GM20431 (cell line): ENCODE measurements around the gene INTU.

Source experiments
- in situ Hi-C: fragments of 300-500 bp; cut with MseI, MboI; formaldehyde crosslinking; loops from one replicate; pipeline ENCODE4 v1.15.0; 2020; ENCODE audit warnings: low sequenced_read_pairs; ENCODE audit not compliant: unreplicated experiment

The INTU gene

DNA sequence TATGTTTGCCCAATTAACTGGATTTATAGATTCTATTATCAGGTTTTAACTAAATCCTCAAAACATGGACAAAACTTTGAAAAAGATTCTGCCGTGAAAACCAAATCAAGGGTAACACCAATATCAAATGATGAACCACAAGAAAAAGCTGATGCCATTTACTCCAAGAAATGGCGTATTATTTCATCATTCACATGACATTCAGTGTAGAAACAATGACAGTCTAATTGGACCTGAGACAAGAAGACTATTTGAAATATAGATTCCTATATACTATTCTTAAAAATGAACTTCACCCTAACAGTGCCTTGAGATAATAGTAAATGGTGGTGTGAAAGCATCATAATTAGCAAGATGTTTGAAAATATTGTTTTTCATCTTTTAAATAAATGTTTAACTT is 102.2 kb downstream of the INTU start:
- in situ Hi-C loops = loop anchor here (10.0 kb wide), 1 partner anchor 130 kb away; no protein-coding TSS in a partner anchor

GRCh38 chr4:127737295-127737694 is 104.5 kb downstream of the INTU start:
- in situ Hi-C loops = loop anchor here (10.0 kb wide), 1 partner anchor 132 kb away; no protein-coding TSS in a partner anchor

DNA sequence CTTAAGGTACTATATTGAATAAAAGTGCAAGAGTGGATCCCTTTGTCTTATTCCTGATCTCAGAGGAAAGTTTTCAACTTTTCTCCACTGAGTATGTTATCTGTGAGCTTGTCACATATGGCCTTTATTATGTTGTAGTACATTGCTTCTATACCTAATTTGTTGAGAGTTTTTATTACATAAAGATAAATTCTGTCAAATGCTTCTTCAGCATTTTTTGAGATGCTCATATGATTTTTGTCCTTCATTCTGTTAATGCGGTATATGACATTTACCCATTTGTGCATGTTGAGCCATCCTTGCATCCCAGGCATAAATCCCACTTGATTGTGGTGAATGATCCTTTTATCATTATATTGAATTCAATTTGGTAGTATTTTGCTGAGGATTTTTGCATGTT is 108.5 kb downstream of the INTU start:
- in situ Hi-C loops = no loop called here

DNA sequence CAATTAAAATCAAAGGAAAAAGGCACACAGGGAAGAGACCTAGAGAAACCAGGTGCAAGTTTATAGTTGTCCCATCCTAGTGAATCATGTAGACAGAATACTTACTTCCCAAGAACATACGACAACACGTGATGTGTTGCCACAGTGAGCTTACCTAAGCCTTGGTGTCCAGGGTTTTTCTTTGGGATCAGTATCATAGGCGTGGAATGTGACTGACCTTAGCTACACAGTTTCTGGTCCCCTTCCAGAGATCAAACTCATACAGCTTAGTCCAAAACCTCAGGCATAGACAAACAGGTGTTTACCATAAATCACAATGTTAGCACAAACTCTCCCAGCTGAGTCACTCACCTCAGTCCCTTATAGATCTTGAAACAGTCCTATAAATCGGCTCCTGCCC is 115.1 kb downstream of the INTU start:
- in situ Hi-C loops = no loop called here

DNA sequence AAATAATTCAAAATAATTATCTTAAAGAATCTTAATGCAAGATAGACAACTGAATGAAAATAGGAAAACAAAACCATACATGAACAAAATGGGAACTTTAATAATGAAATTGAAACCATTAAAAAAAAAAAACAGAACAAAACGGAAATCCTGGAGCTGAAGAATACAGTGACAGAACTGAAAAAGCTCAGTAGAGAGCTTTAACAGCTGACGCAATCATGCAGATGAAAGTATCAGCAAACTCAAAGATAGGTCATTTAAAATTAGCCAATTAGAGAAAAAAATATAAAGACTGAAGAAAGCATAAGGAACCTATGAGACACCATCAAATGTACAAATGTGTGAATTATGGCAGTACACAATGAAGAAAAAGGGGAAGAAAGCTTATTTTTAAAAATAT is 116.2 kb downstream of the INTU start:
- in situ Hi-C loops = no loop called here

DNA sequence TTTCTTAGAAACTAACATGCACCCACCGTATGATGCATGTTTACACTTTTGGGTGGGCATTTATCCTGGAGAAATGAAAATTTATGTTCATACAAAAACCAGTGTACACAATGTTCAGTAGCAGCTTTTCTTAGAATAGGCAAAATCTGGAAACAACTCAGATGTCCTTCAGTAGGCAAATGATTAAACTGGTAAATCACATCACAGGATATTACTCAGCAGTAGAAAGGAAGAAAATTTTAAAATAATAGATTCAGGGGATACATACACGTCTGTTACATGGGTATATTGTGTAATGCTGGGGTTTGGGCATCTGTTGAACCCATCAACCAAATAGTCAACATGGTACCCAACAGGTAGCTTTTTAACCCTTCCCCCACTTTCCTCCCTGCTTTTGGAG is 124.1 kb downstream of the INTU start:
- in situ Hi-C loops = no loop called here

GRCh38 chr4:127759228-127759820 is 126.6 kb downstream of the INTU start:
- in situ Hi-C loops = no loop called here

- in situ Hi-C loops = no loop called here
These were observed 127.1 kb downstream of the INTU start for GRCh38 chr4:127759893-127760292.

- in situ Hi-C loops = no loop called here
These were observed 138.9 kb downstream of the INTU start for GRCh38 chr4:127771535-127772275.

GRCh38 chr4:127772769-127773671 is 140.3 kb downstream of the INTU start:
- in situ Hi-C loops = no loop called here

DNA sequence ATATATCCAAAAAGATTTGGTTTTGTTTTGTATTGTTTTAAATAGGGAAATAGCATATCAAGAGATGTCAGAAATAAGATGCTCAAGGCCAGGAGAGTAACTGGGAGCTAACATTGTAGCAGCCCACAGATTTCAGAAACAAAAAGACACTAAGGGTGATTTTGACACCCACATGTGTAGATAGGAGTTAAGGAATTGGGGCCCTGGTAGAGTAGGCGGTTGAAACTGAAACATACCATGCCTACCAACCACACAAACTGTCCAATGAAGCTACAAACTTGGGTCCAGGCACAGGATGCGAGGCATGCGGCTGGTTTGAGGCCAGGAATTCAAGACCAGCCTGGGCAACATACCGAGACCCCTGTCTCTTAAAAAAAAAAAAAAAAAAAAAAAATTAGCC is 143.1 kb downstream of the INTU start:
- in situ Hi-C loops = no loop called here
